Activated CD8-positive, alpha-beta memory T cell treated with anti-CD3 and anti-CD28 coated beads for 4 hours (primary cell): ENCODE measurements around the gene KCNE4.

Experiments used
- DNase-seq, 2 donors: peaks; one replicate each; pipeline ENCODE4 v3.0.0-alpha.2; 2020; ENCODE audit warnings: low read depth in 2 of 2

KCNE4 gene

GRCh38 chr2:223087466-223087865 lies 35.5 kb downstream of the KCNE4 start:
- no peak for DNase-seq

GRCh38 chr2:223088866-223089265 lies 36.9 kb downstream of the KCNE4 start:
- no peak for DNase-seq

GRCh38 chr2:223090039-223090438 lies 38.0 kb downstream of the KCNE4 start:
- DNase-seq: no peak

- no peak for DNase-seq
These were observed 38.7 kb downstream of the KCNE4 start for GRCh38 chr2:223090540-223091235.

GRCh38 chr2:223092667-223093066 lies 40.7 kb downstream of the KCNE4 start:
- no peak for DNase-seq

- DNase-seq: no peak
These were observed 41.6 kb downstream of the KCNE4 start for GRCh38 chr2:223093436-223094241.

- DNase-seq: no peak
These were observed 43.2 kb downstream of the KCNE4 start for GRCh38 chr2:223095207-223095606.

GRCh38 chr2:223096235-223096970 lies 44.4 kb downstream of the KCNE4 start:
- no peak for DNase-seq

GRCh38 chr2:223097888-223098383 lies 45.9 kb downstream of the KCNE4 start:
- DNase-seq: no peak

- DNase-seq: no peak
These were observed 47.6 kb downstream of the KCNE4 start for GRCh38 chr2:223099561-223099960.

- no peak for DNase-seq
These were observed 48.1 kb downstream of the KCNE4 start for GRCh38 chr2:223100061-223100511.

- no peak for DNase-seq
These were observed 49.5 kb downstream of the KCNE4 start for GRCh38 chr2:223101340-223102039.

- DNase-seq: no peak
These were observed 50.0 kb downstream of the KCNE4 start for GRCh38 chr2:223102040-223102400.

GRCh38 chr2:223102450-223102849 lies 50.5 kb downstream of the KCNE4 start:
- no peak for DNase-seq

GRCh38 chr2:223104336-223105132 lies 52.5 kb downstream of the KCNE4 start:
- DNase-seq: no peak
